Common myeloid progenitor, CD34-positive (primary cell): ENCODE measurements around the gene TNF.

ENCODE experiments used
- CTCF ChIA-PET: fragments of 350-600 bp; sonication (Branson Sonifier 250); formaldehyde crosslinking; loops from one replicate; lab custom pipeline; 2021; ENCODE audit warnings: antibody characterized with exemption; lab: Charles Lee
- POLR2A ChIA-PET: fragments of 350-600 bp; sonication (Branson Sonifier 250); formaldehyde crosslinking; loops from one replicate; lab custom pipeline; 2021; ENCODE audit warnings: antibody characterized with exemption; lab: Charles Lee
- DNase-seq, 3 donors: peaks; one replicate each; pipeline versions ENCODE4 v3.0.0 to v3.0.0-alpha.2; 2013
- H3K27ac ChIP-seq, 2 experiments: 1 replicate in 1 of 2; 2 replicates in 1 of 2; pipeline ENCODE4 v1.7.0; 2013; ENCODE audit warnings: inconsistent platforms in 2 of 2, low read length in 2 of 2, mild to moderate bottlenecking in 2 of 2, low read depth in 1 of 2, moderate library complexity in 1 of 2; ENCODE audit not compliant: severe bottlenecking in 2 of 2, insufficient read depth in 1 of 2, poor library complexity in 1 of 2
- H3K27me3 ChIP-seq, 5 experiments: replicated peaks in 2 of 5; 1 replicate in 3 of 5; 2 replicates in 2 of 5; pipeline versions ENCODE4 v1.6.1 to v1.7.0; 2013; ENCODE audit warnings: low read length in 4 of 5, mild to moderate bottlenecking in 2 of 5, moderate library complexity in 2 of 5, inconsistent platforms in 1 of 5; ENCODE audit not compliant: insufficient read depth in 5 of 5, control insufficient read depth in 4 of 5
- H3K36me3 ChIP-seq, 4 experiments: 1 replicate in 2 of 4; 2 replicates in 2 of 4; pipeline versions ENCODE4 v1.6.1 to v1.7.0; 2013; ENCODE audit warnings: low read length in 3 of 4, control low read depth in 1 of 4, mild to moderate bottlenecking in 1 of 4; ENCODE audit not compliant: control insufficient read depth in 4 of 4, insufficient read depth in 4 of 4
- H3K4me1 ChIP-seq, 4 experiments: 1 replicate in 3 of 4; 2 replicates in 1 of 4; pipeline versions ENCODE4 v1.6.1 to v1.7.1; 2013; ENCODE audit warnings: low read length in 3 of 4, mild to moderate bottlenecking in 3 of 4, control low read depth in 1 of 4, inconsistent platforms in 1 of 4, moderate library complexity in 1 of 4; ENCODE audit not compliant: control insufficient read depth in 4 of 4, insufficient read depth in 4 of 4; ENCODE audit errors: control extremely low read depth in 1 of 4
- H3K4me3 ChIP-seq, 7 experiments: 1 replicate in 4 of 7; 2 replicates in 3 of 7; pipeline versions ENCODE4 v1.5.1 to v1.7.0; 2013; ENCODE audit warnings: mild to moderate bottlenecking in 7 of 7, low read length in 6 of 7, moderate library complexity in 6 of 7, inconsistent platforms in 2 of 7, low read depth in 2 of 7, control low read depth in 1 of 7; ENCODE audit not compliant: insufficient read depth in 4 of 7, control insufficient read depth in 1 of 7; ENCODE audit errors: extremely low read depth in 1 of 7
- H3K9me3 ChIP-seq, 5 experiments: 1 replicate in 4 of 5; 2 replicates in 1 of 5; pipeline versions ENCODE4 v1.6.1 to v1.7.1; 2013; ENCODE audit warnings: low read length in 4 of 5, mild to moderate bottlenecking in 2 of 5, inconsistent platforms in 1 of 5, low read depth in 1 of 5, moderate library complexity in 1 of 5; ENCODE audit not compliant: control insufficient read depth in 4 of 5, insufficient read depth in 2 of 5; ENCODE audit errors: control extremely low read depth in 1 of 5
- WGBS: methylation state at CpG from one replicate; pipeline ENCODE4 v1.1.5; 2013; ENCODE audit not compliant: insufficient coverage; 5-methylcytosine and 5-hydroxymethylcytosine counted together

The TNF gene

DNA sequence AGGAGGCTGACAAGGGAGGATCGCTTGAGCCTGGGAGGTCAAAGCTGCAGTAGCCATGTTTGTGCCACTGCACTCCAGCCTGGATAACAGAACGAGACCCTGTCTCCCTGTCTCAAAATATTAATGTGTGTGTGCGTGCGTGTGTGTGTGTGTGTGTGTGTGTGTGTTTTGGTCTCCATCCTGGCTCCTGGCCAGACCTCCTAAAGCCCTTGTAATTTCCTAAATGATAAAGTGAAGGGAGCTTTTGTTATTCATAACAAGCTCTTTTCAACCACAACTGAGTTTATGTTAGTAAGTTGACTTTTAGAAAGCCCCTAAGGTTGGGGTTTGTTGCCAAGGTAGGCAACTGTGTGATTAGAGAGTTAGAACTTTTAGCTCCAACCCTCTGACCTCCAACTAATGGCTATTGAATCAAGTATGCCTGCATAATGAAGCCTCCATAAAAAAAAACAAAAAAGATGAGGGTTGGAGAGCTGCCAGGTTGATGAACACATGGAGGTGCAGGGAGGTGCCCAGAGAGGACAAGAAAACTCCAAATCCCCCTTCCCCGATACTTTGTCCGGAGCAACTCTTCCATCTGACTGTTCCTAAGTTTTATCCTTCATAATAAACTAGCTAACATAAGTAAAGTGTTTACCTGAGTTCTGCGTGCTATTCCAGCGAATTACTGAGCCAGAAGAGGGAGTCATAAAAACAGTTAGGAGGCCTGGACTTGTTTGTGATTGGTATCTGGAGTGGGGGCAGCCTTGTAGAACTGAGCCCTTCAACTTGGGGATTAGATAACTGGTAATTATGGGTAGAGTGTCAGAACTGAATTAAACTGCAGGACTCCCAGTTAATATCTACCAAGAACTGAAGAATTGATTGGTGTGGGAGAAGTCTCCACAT lies 34.4 kb downstream of the TNF start:
- H3K9me3 ChIP-seq: no peaks in the 10 kb centered on the region
- H3K4me1 ChIP-seq: peaks cover 8 to 31% (median 24%) of the 10 kb centered on the region in 4 experiments
- WGBS: 90% methylated on average over 5 of the region's 8 CpGs
- ChIA-PET POLR2A (interaction anchor here (0.8 to 1.3 kb wide), 3 partner anchors 10 to 29 kb away, joined by 3 to 4 read pairs (median 4); partner anchors contain the start of gene LST1), CTCF (interaction anchor here (0.8 to 13.1 kb wide), 10 partner anchors 13 to 65 kb away, joined by 3 to 142 read pairs (median 4); partner anchors contain the start of genes ATP6V1G2, LST1, LTB and NCR3)
- no peaks in the 10 kb centered on the region for H3K36me3 ChIP-seq
- H3K4me3 ChIP-seq: no peak overlapping the region
- DNase-seq: peak in 2 of 3 donors; percentile 72 to 73
- peak overlapping the region in 1 of 2 experiments; percentile 49 for H3K27ac ChIP-seq
- no peaks in the 10 kb centered on the region for H3K27me3 ChIP-seq

DNA sequence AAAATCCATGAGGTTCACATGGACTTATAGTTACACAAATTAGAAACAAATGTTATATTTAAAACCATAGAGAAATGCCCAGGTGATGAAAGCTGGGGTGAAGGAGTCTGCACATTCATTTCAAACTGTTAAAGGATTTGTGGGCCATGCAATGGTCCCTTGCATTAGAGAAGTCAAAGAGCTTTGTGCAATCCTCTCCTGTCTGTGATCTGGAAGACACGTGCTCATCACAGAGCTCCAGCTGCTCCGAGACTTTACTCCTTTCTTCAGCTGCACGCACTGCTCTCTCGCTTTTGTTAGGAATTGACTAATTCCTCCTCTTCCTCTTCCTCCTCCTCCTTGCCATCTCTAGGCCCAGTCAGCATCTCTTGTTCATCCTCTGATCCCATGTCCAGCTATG lies 35.6 kb downstream of the TNF start:
- WGBS: 94% methylated on average over 4 of the region's 4 CpGs

DNA sequence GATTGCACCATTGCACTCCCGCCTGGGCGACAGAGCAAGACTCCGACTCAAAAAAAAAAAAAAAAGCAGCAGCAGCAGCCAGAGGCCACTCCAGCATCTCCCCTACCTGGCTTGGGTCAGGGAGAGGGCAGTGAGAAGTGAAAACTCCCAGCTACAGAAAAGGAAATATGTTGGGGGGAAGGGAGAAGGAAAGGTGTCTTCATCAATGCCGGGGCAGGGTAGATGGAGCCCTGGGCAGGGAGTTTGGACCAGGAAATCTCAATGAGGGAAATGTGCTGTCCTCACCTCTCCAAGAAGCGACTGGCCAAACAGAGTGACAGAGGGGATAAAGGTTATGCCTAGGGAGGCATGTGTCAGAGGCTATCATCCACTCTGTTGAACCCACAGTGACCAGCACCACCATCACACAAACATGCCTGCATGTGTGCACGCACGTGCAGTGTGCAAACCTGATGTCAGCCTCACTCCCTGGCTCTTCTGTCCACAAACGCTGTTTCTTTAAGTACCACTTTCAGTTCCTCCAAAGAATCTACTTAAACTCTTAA lies 38.8 kb downstream of the TNF start:
- Histone ChIP-seq H3K27me3 (no peaks in the 10 kb centered on the region), H3K27ac (peak overlapping the region; percentile 29 to 91), H3K9me3 (no peaks in the 10 kb centered on the region), H3K36me3 (peaks cover 0 to 8% (median 0%) of the 10 kb centered on the region in 4 experiments), H3K4me1 (peaks cover 20 to 60% (median 55%) of the 10 kb centered on the region in 4 experiments), H3K4me3 (peak overlapping the region in 3 of 7 experiments; percentile 37 to 90 (median 85))
- ChIA-PET CTCF (interaction anchor here (1.2 to 13.1 kb wide), 8 partner anchors 10 to 116 kb away, joined by 3 to 142 read pairs (median 5); partner anchors contain the start of genes LTB, MICB and NCR3), POLR2A (interaction anchor here (2.0 kb wide), 1 partner anchor 55 kb away, joined by 4 read pairs; no protein-coding TSS in a partner anchor)
- no peak for DNase-seq
- 63% methylated on average over 3 of the region's 8 CpGs for WGBS

More for the DNA sequence above, 35.6 kb downstream of the TNF start:
- peaks cover 11 to 40% (median 35%) of the 10 kb centered on the region in 4 experiments for H3K4me1 ChIP-seq
- H3K36me3 ChIP-seq: no peaks in the 10 kb centered on the region
- H3K9me3 ChIP-seq: no peaks in the 10 kb centered on the region
- POLR2A ChIA-PET: no interaction called here
- DNase-seq: no peak
- H3K27me3 ChIP-seq: no peaks in the 10 kb centered on the region
- H3K4me3 ChIP-seq: no peak overlapping the region
- no peak overlapping the region for H3K27ac ChIP-seq
- CTCF ChIA-PET: interaction anchor here (1.0 to 13.1 kb wide), 4 partner anchors 14 to 62 kb away, joined by 3 to 142 read pairs (median 6); partner anchors contain the start of gene NCR3

DNA sequence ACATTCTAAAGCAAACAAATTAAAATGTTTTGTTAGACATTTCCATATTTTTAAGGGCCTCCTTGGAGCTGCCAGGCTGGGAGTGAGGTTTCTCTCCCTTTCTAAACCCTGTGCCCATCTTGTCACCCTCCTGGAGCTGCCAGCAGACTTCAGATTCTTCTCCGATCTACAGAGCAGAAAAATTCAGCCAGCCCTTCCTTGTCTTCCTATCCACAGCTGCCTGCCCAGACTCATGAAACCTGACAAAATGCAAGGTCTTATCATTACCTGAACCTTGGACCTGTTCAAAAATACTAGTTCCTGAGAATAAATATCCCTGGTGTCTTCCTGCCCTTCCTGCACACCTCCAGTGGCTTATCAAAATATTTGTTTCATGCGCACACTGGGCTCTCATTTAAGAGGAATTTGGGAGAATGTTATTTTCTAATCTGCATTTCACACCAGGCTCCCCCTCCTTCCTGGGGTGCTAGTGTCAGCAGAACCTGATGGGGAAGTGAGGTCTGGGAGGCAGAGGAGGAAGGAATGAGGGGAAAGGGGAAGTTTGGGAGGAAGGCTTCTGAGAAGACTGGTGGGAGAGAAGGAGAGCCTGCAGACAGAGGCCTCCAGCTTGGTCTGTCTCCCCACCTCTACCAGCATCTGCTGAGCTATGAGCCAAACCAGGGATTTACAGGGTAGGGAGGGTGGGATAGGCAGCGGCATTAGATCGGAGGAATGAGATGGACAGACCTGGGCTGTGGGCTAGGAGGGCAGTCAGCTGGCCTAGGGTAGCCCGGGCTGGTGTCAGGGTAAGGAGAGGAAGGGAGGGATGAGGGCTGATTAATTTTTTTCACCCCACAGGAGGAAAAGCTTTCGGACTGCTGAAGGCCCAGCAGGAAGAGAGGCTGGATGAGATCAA lies 39.6 kb downstream of the TNF start, which contains the start of gene AIF1:
Gene AIF1 (plus strand): TSS at position 551 of the 895 bp plus-strand sequence. CDS start 96 bp downstream, at position 647.
- CTCF ChIA-PET: interaction anchor here (0.5 to 13.1 kb wide), 10 partner anchors 8 to 244 kb away, joined by 3 to 142 read pairs (median 4); partner anchors contain the start of genes LST1 and NCR3
- Histone ChIP-seq H3K36me3 (peaks cover 0 to 8% (median 0%) of the 10 kb centered on the region in 4 experiments), H3K27ac (peak within 1 kb of the TSS; percentile 87 to 91), H3K27me3 (no peaks in the 10 kb centered on the region), H3K4me1 (peaks cover 22 to 61% (median 53%) of the 10 kb centered on the region in 4 experiments), H3K9me3 (no peaks in the 10 kb centered on the region), H3K4me3 (peak within 1 kb of the TSS; percentile 46 to 90 (median 83))
- POLR2A ChIA-PET: interaction anchor here (1.0 to 2.0 kb wide), 3 partner anchors 37 to 198 kb away, joined by 3 to 9 read pairs (median 4); partner anchors contain the start of gene BAG6
- WGBS: 9% methylated on average over 5 of the region's 6 CpGs
- DNase-seq: peak in 2 of 3 donors; percentile 47 to 54

DNA sequence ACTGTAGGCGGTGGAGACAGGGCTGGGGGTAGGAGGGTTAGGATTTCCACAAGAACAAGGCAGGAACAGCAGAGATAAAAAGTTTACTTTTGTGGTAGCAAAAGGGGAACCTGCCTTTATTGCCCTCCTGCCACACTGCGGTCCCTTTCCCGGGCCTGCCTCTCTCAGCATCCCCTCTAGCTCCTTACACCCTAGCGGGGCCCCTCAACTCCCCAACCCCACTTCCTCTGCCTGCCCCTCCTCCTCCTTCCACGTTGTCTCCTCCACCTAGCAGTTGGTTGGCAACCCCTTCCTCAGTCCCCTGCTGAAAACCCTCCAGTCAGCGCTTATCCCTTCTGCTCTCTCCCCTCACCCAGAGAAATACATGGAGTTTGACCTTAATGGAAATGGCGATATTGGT lies 40.4 kb downstream of the TNF start:
- Histone ChIP-seq H3K27me3 (no peaks in the 10 kb centered on the region), H3K36me3 (peaks cover 0 to 8% (median 0%) of the 10 kb centered on the region in 4 experiments), H3K4me3 (peak overlapping the region; percentile 46 to 90 (median 83)), H3K27ac (peak overlapping the region; percentile 87 to 91), H3K4me1 (peaks cover 22 to 61% (median 53%) of the 10 kb centered on the region in 4 experiments), H3K9me3 (no peaks in the 10 kb centered on the region)
- ChIA-PET CTCF (interaction anchor here (0.5 to 13.1 kb wide), 7 partner anchors 8 to 243 kb away, joined by 3 to 142 read pairs (median 5); partner anchors contain the start of genes LST1 and NCR3), POLR2A (interaction anchor here (1.0 to 2.0 kb wide), 3 partner anchors 36 to 197 kb away, joined by 3 to 9 read pairs (median 4); partner anchors contain the start of gene BAG6)
- WGBS: 0% methylated on average over 2 of the region's 7 CpGs
- DNase-seq: peak; percentile 81 to 95 (median 94)

DNA sequence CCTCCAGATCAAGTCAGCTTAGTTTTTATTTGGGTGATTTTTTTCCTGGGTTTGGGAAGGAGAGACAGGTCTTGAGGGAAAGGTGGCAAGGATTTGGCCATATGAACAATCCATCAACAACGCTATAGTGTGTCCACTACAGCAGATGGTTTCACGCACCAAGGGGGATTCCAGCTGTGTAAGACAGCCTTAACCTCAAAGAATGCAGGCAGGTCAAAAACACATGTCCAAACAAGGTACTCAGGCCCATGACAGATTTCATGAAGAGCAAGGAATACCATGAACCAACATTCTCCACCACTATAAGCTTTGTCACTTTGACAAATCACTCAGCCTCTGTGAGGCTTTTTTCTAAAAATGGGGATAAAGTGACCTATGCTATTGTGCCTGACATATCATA lies 41.6 kb downstream of the TNF start:
- Histone ChIP-seq H3K27ac (peak overlapping the region; percentile 87 to 91), H3K4me1 (peaks cover 31 to 68% (median 60%) of the 10 kb centered on the region in 4 experiments), H3K4me3 (peak overlapping the region in 6 of 7 experiments; percentile 61 to 90 (median 84)), H3K36me3 (peaks cover 0 to 13% (median under 1%) of the 10 kb centered on the region in 4 experiments), H3K9me3 (no peaks in the 10 kb centered on the region), H3K27me3 (no peaks in the 10 kb centered on the region)
- POLR2A ChIA-PET: interaction anchor here (0.5 kb wide), 1 partner anchor 93 kb away, joined by 3 read pairs; no protein-coding TSS in a partner anchor
- DNase-seq: no peak
- CTCF ChIA-PET: interaction anchor here (13.1 kb wide), 1 partner anchor 20 kb away, joined by 142 read pairs; the partner anchor contains the start of gene NCR3
- WGBS: 71% methylated on average over 2 of the region's 2 CpGs
